ENCODE data around the gene MAP3K20. TPM values are rescaled to one million over a fixed set of nuclear protein-coding genes. Genes with fewer than 3 reads are reported as not detected.
"Not testable (repeated sequence)": the region's sequence is repeated elsewhere in the genome, so short reads cannot be mapped to it uniquely, and the experiment has no call there.

Gene MAP3K20
- total RNA-seq, 2 experiments from 2014 or later: 8.0 to 10.2 TPM

DNA sequence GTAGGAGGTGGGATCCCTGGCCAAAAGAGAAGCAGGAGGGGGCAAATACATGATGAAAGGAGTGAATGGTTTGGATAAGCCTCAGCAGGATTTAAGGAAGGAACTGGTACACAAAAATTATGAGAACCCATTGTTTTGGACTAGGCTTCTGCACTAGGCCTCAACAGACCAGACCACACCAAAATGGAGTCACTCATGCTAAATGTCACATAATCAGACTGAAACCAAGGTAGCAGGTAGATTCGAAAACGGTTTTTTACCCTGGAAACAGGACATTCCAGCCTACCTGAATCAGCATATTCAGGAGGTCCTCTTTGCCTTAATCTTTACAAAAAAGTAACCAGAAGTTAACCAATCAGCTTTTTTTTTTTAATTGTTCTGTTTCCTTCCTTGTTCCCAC lies 229.7 kb downstream of the MAP3K20 start:
- TF ChIP-seq, protein P1, sequence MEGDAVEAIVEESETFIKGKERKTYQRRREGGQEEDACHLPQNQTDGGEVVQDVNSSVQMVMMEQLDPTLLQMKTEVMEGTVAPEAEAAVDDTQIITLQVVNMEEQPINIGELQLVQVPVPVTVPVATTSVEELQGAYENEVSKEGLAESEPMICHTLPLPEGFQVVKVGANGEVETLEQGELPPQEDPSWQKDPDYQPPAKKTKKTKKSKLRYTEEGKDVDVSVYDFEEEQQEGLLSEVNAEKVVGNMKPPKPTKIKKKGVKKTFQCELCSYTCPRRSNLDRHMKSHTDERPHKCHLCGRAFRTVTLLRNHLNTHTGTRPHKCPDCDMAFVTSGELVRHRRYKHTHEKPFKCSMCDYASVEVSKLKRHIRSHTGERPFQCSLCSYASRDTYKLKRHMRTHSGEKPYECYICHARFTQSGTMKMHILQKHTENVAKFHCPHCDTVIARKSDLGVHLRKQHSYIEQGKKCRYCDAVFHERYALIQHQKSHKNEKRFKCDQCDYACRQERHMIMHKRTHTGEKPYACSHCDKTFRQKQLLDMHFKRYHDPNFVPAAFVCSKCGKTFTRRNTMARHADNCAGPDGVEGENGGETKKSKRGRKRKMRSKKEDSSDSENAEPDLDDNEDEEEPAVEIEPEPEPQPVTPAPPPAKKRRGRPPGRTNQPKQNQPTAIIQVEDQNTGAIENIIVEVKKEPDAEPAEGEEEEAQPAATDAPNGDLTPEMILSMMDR (IDR thresholded peaks at IDR 0.05): no peak
- Mint-ChIP-seq H3K27me3 (no peaks in the 10 kb centered on the region), H3K4me1 (ENCODE audit: low read depth) (no peaks in the 10 kb centered on the region), H3K36me3 (ENCODE audit: low read depth) (peaks cover 1% of the 10 kb centered on the region), H3K27ac (no peak overlapping the region), H3K9me3 (peaks cover 6% of the 10 kb centered on the region), H3K4me3 (no peak overlapping the region)
- ChIA-PET POLR2A (no interaction called here), CTCF (no interaction called here)
- DNase-seq (no peak), ATAC-seq (no peak)
- intact Hi-C loops (cut with micrococcal nuclease): no loop called here

DNA sequence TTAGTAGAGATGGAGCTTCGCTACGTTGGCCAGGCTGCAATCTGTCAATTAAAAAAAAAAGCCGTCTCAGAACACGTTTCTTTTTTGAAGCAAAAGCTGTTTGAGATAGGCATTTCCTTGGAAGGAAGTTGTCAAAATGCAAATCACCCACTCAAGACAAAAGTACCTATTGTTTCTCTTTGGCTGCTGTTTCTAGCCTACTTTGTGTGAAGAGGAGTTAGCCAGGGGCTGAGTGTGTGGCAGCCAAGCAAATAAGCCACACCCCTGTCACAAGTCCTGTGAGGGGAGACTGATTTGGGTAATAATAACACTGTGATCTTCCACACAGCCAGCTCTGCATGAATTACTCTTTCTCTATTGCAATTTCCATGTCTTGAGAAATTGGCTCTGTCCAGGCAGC lies 231.6 kb downstream of the MAP3K20 start:
- no peak overlapping the region for H3K4me3 Mint-ChIP-seq
- no peaks in the 10 kb centered on the region for H3K9me3 Mint-ChIP-seq
- ATAC-seq (no peak), DNase-seq (no peak)
- H3K36me3 Mint-ChIP-seq (ENCODE audit: low read depth): no peaks in the 10 kb centered on the region
- no peaks in the 10 kb centered on the region for H3K4me1 Mint-ChIP-seq (ENCODE audit: low read depth)
- intact Hi-C loops (cut with micrococcal nuclease): no loop called here
- ChIA-PET POLR2A (no interaction called here), CTCF (no interaction called here)
- no peaks in the 10 kb centered on the region for H3K27me3 Mint-ChIP-seq
- H3K27ac Mint-ChIP-seq: no peak overlapping the region
- TF ChIP-seq, protein P1 (IDR thresholded peaks at IDR 0.05): no peak

DNA sequence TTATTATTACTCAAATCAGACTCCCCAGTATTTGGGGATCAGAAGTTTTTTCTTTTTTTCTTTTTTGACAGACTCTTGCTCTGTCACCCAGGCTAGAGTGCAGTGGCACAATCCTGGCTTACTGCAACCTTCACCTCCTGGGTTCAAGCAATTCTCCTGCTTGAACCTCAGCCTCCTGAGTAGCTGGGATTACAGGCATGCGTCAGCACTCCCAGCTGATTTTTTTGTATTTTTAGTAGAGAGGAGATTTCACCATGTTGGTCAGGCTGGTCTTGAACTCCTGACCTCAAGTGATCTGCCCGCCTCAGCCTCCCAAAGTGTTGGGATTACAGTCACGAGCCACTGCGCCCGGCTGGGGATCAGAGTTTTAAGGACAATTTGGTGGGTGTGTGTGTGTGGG lies 233.7 kb downstream of the MAP3K20 start:
- H3K4me1 Mint-ChIP-seq (ENCODE audit: low read depth); H3K27ac Mint-ChIP-seq; POLR2A ChIA-PET; DNase-seq; H3K36me3 Mint-ChIP-seq (ENCODE audit: low read depth); ATAC-seq; H3K4me3 Mint-ChIP-seq; H3K27me3 Mint-ChIP-seq; intact Hi-C loops (cut with micrococcal nuclease); H3K9me3 Mint-ChIP-seq: not testable (repeated sequence)
- CTCF ChIA-PET: interaction anchor here (1.2 to 1.6 kb wide), 2 partner anchors 10 to 99 kb away, joined by 3 to 4 read pairs; no protein-coding TSS in a partner anchor

DNA sequence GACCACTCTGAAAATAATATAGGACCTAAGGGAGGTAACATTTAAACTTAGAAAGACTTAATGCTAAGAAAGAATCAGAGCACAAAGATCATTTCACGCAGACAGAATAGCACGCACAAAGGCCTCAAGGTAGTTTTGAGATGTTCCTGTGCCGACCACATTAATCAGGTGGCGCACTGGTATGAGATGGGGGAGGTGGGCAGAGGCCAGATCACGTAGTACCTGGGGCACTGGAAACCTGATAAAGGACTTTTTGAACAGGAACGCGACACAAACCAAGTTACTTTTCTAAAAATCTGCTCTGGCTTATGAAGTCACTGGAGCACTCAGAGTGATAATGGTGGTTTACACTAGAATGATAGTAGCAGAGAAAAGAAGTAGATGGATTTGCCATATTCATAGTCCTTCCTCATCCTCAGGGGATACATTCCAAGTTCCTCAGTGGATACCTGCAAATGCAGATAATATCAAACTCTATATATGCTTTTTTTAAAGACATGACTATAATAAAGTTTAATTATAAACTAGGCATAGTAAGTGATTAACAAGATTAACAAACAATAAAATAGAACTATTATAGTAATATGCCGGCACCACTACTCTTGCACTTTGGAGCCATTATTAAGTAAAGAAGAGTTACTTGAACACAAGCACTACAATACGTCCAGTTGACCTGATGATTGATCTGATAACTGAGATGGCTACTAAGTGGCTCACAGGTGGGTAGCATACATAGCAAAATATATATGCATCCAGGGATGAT lies 236.4 kb downstream of the MAP3K20 start:
- ChIA-PET CTCF (no interaction called here), POLR2A (no interaction called here)
- Mint-ChIP-seq H3K27ac (no peak overlapping the region), H3K9me3 (no peaks in the 10 kb centered on the region), H3K27me3 (no peaks in the 10 kb centered on the region), H3K4me3 (no peak overlapping the region), H3K4me1 (ENCODE audit: low read depth) (no peaks in the 10 kb centered on the region), H3K36me3 (ENCODE audit: low read depth) (no peaks in the 10 kb centered on the region)
- DNase-seq (no peak), ATAC-seq (no peak)
- intact Hi-C loops (cut with micrococcal nuclease): no loop called here
- TF ChIP-seq, protein P1 (IDR thresholded peaks at IDR 0.05): no peak

All from activated CD8-positive, alpha-beta T cell treated with anti-CD3 and anti-CD28 coated beads for 36 hours (primary cell).